ENCODE results near the gene MMP28.

Gene MMP28

GRCh38 chr17:35742896-35743477 lies 52.5 kb downstream of the MMP28 start:
- DNase-seq: no peak

GRCh38 chr17:35742496-35742895 lies 52.9 kb downstream of the MMP28 start:
- DNase-seq: no peak

- DNase-seq: no peak
These were observed 54.2 kb downstream of the MMP28 start for GRCh38 chr17:35740997-35741931.

GRCh38 chr17:35740216-35740615 lies 55.2 kb downstream of the MMP28 start:
- DNase-seq: no peak

GRCh38 chr17:35738519-35739133 lies 56.8 kb downstream of the MMP28 start:
- no peak for DNase-seq

GRCh38 chr17:35736236-35736635 lies 59.2 kb downstream of the MMP28 start:
- DNase-seq: no peak

- DNase-seq: no peak
These were observed 60.2 kb downstream of the MMP28 start for GRCh38 chr17:35735036-35735805.

- DNase-seq: no peak
These were observed 61.0 kb downstream of the MMP28 start for GRCh38 chr17:35734396-35734795.

GRCh38 chr17:35733366-35733765 lies 62.1 kb downstream of the MMP28 start:
- no peak for DNase-seq

GRCh38 chr17:35732806-35733136 lies 62.7 kb downstream of the MMP28 start:
- no peak for DNase-seq

- no peak for DNase-seq
These were observed 63.3 kb downstream of the MMP28 start for GRCh38 chr17:35731917-35732805.

- peak; percentile 11 to 49 for DNase-seq
These were observed 64.1 kb downstream of the MMP28 start, which contains the start of gene RASL10B for GRCh38 chr17:35731239-35731916. RASL10B (plus strand) TSS chr17:35731639; CDS start chr17:35735185, 3,546 bp downstream.

- no peak for DNase-seq
These were observed 64.9 kb downstream of the MMP28 start for GRCh38 chr17:35730400-35731005.

GRCh38 chr17:35729405-35729833 lies 66.0 kb downstream of the MMP28 start:
- no peak for DNase-seq

GRCh38 chr17:35728551-35728950 lies 66.9 kb downstream of the MMP28 start:
- DNase-seq: no peak

- no peak for DNase-seq
These were observed 67.8 kb downstream of the MMP28 start for GRCh38 chr17:35727635-35728034.

GRCh38 chr17:35726953-35727460 lies 68.4 kb downstream of the MMP28 start:
- DNase-seq: no peak

GRCh38 chr17:35726127-35726952 lies 69.1 kb downstream of the MMP28 start:
- DNase-seq: no peak

GRCh38 chr17:35725802-35726126 lies 69.7 kb downstream of the MMP28 start:
- DNase-seq: no peak

- DNase-seq: no peak
These were observed 70.4 kb downstream of the MMP28 start for GRCh38 chr17:35725058-35725457.

All from SHP77 (cell line).